Endothelial cell of umbilical vein (primary cell): ENCODE data around the gene CPA4.

Source experiments
- CTCF ChIP-seq, 2 donors: IDR thresholded peaks; 1 replicate in 1 of 2; 2 replicates in 1 of 2; pipeline ENCODE4 v1.5.1; 2011; ENCODE audit warnings: low read length in 2 of 2, mild to moderate bottlenecking in 2 of 2, moderate library complexity in 2 of 2, control low read depth in 1 of 2, inconsistent platforms in 1 of 2, low read depth in 1 of 2; ENCODE audit not compliant: insufficient read depth in 1 of 2; ENCODE audit errors: extremely low read depth in 1 of 2
- EZH2 ChIP-seq: IDR thresholded peaks from 2 replicates; pipeline ENCODE4 v1.6.1; 2012; ENCODE audit warnings: borderline replicate concordance, low read depth, mild to moderate bottlenecking, moderate library complexity, low read length, inconsistent platforms; ENCODE audit not compliant: severe bottlenecking
- FOS ChIP-seq: IDR thresholded peaks from 2 replicates; pipeline ENCODE4 v1.6.1; 2011; ENCODE audit warnings: mild to moderate bottlenecking, low read length, moderate library complexity, borderline replicate concordance; ENCODE audit not compliant: insufficient read depth
- JUN ChIP-seq: IDR thresholded peaks from 2 replicates; pipeline ENCODE4 v1.6.1; 2011; ENCODE audit warnings: borderline replicate concordance, low read depth; ENCODE audit not compliant: insufficient read length, insufficient read depth
- MAX ChIP-seq: IDR thresholded peaks from 2 replicates; pipeline ENCODE4 v1.6.1; 2011; ENCODE audit not compliant: insufficient read depth, insufficient read length
- POLR2A ChIP-seq: IDR thresholded peaks from 2 replicates; pipeline ENCODE4 v1.6.1; 2012; ENCODE audit warnings: low read depth, mild to moderate bottlenecking, control low read depth, low read length
- POLR2AphosphoS5 ChIP-seq: IDR thresholded peaks from 2 replicates; pipeline ENCODE4 v1.6.1; 2012; ENCODE audit warnings: low read depth, mild to moderate bottlenecking, control low read depth, low read length, moderate library complexity; ENCODE audit not compliant: insufficient read depth

- TF ChIP-seq CTCF (IDR thresholded peaks at IDR 0.05; ENCODE audit: extremely low read depth in 1 of 2, insufficient read depth in 1 of 2, low read depth in 1 of 2, low read length in 2 of 2) (no peak), POLR2AphosphoS5 (no peak), FOS (no peak), EZH2 (no peak), POLR2A (no peak), MAX (no peak), JUN (no peak)
These were observed 52.2 kb downstream of the CPA4 start for GRCh38 chr7:130345136-130345535.
